Ascending aorta (tissue), 2 donors: ENCODE measurements around the gene UGCG. TPM values are rescaled to one million over a fixed set of nuclear protein-coding genes. Genes with fewer than 3 reads are reported as not detected.
"Not testable (repeated sequence)": the region's sequence is repeated elsewhere in the genome, so short reads cannot be mapped to it uniquely, and the experiment has no call there.

Source experiments
- DNase-seq, 2 donors: peaks; one replicate each; pipeline ENCODE4 v3.0.0-alpha.2; 2019; ENCODE audit warnings: low spot score in 2 of 2
- H3K27ac ChIP-seq, 2 donors: fragments of 200-600 bp; sonication (generic); one replicate each; pipeline ENCODE4 v1.5.1; 2016 to 2017; ENCODE audit warnings: mild to moderate bottlenecking in 1 of 2
- H3K27me3 ChIP-seq: fragments of 200-600 bp; sonication (generic); one replicate; pipeline ENCODE4 v1.5.1; 2017
- H3K36me3 ChIP-seq, 2 donors: fragments of 200-600 bp; sonication (generic); one replicate each; pipeline ENCODE4 v1.5.1; 2016
- H3K4me1 ChIP-seq, 2 donors: fragments of 200-600 bp; sonication (generic); one replicate each; pipeline ENCODE4 v1.5.1; 2016 to 2017; ENCODE audit warnings: mild to moderate bottlenecking in 1 of 2
- H3K4me3 ChIP-seq, 2 donors: fragments of 200-600 bp; sonication (generic); one replicate each; pipeline ENCODE4 v1.5.1; 2016 to 2017; ENCODE audit warnings: mild to moderate bottlenecking in 1 of 2
- H3K9me3 ChIP-seq, 2 donors: fragments of 200-600 bp; sonication (generic); one replicate each; pipeline ENCODE4 v1.5.1; 2016
- CTCF ChIP-seq, 3 experiments: fragments of 200-600 bp in 2 of 3; fragments of 450-650 bp in 1 of 3; sonication (generic) in 2 of 3; IDR thresholded peaks; one replicate each; pipeline ENCODE4 v1.5.1; 2016 to 2019; ENCODE audit warnings: antibody characterized with exemption in 3 of 3, mild to moderate bottlenecking in 1 of 3, moderate library complexity in 1 of 3
- intact Hi-C: fragments of 100-400 bp; cut with DNase I; formaldehyde crosslinking; loops from one replicate; pipeline ENCODE4 v1.15.1; 2023
- total RNA-seq: library from RNA; depleted of rRNA; stranded (reverse); fragments of >200 nt; gene quantifications from one replicate; pipeline ENCODE4 v1.1.0, GENCODE V29; 2016

UGCG gene
- total RNA-seq, 1 donor from 2014 or later: 5.7 TPM

- intact Hi-C loops: no loop called here
- Histone ChIP-seq H3K36me3 (no peaks in the 10 kb centered on the region), H3K4me1 (no peaks in the 10 kb centered on the region), H3K27me3 (no peaks in the 10 kb centered on the region), H3K4me3 (no peak overlapping the region), H3K9me3 (no peaks in the 10 kb centered on the region), H3K27ac (no peak overlapping the region)
- TF ChIP-seq CTCF (IDR thresholded peaks at IDR 0.05): no peak
- no peak for DNase-seq
Observed at GRCh38 chr9:111870774-111871498, 25.7 kb upstream of the UGCG start.

GRCh38 chr9:111871499-111871855 is 25.1 kb upstream of the UGCG start:
- H3K9me3 ChIP-seq: no peaks in the 10 kb centered on the region
- no peaks in the 10 kb centered on the region for H3K27me3 ChIP-seq
- H3K36me3 ChIP-seq: no peaks in the 10 kb centered on the region
- TF ChIP-seq CTCF (IDR thresholded peaks at IDR 0.05): no peak
- no peaks in the 10 kb centered on the region for H3K4me1 ChIP-seq
- no peak overlapping the region for H3K27ac ChIP-seq
- no peak for DNase-seq
- intact Hi-C loops: no loop called here
- no peak overlapping the region for H3K4me3 ChIP-seq

- intact Hi-C loops: no loop called here
- no peaks in the 10 kb centered on the region for H3K9me3 ChIP-seq
- H3K4me1 ChIP-seq: no peaks in the 10 kb centered on the region
- H3K4me3 ChIP-seq: no peak overlapping the region
- H3K27me3 ChIP-seq: no peaks in the 10 kb centered on the region
- DNase-seq: no peak
- no peak overlapping the region for H3K27ac ChIP-seq
- no peaks in the 10 kb centered on the region for H3K36me3 ChIP-seq
- no peak for TF ChIP-seq CTCF (IDR thresholded peaks at IDR 0.05)
Observed at GRCh38 chr9:111872886-111873285, 23.7 kb upstream of the UGCG start.

- TF ChIP-seq CTCF (IDR thresholded peaks at IDR 0.05): no peak
- intact Hi-C loops: no loop called here
- H3K27me3 ChIP-seq: no peaks in the 10 kb centered on the region
Observed at GRCh38 chr9:111873901-111874300, 22.7 kb upstream of the UGCG start.

GRCh38 chr9:111874500-111874899 is 22.1 kb upstream of the UGCG start:
- no peaks in the 10 kb centered on the region for H3K4me1 ChIP-seq
- no peaks in the 10 kb centered on the region for H3K36me3 ChIP-seq
- DNase-seq: no peak
- intact Hi-C loops: no loop called here
- no peak for TF ChIP-seq CTCF (IDR thresholded peaks at IDR 0.05)
- no peaks in the 10 kb centered on the region for H3K9me3 ChIP-seq
- H3K4me3 ChIP-seq: no peak overlapping the region
- no peaks in the 10 kb centered on the region for H3K27me3 ChIP-seq
- H3K27ac ChIP-seq: no peak overlapping the region

More at GRCh38 chr9:111873901-111874300, 22.7 kb upstream of the UGCG start:
- H3K27ac ChIP-seq: no peak overlapping the region
- no peak overlapping the region for H3K4me3 ChIP-seq
- no peaks in the 10 kb centered on the region for H3K9me3 ChIP-seq
- H3K4me1 ChIP-seq: no peaks in the 10 kb centered on the region
- no peak for DNase-seq
- H3K36me3 ChIP-seq: no peaks in the 10 kb centered on the region

GRCh38 chr9:111875291-111875690 is 21.3 kb upstream of the UGCG start:
- H3K4me1 ChIP-seq, H3K27ac ChIP-seq, H3K4me3 ChIP-seq, intact Hi-C loops, H3K36me3 ChIP-seq, H3K27me3 ChIP-seq, H3K9me3 ChIP-seq, DNase-seq: not testable (repeated sequence)

- intact Hi-C loops, H3K4me1 ChIP-seq, DNase-seq: not testable (repeated sequence)
Observed at GRCh38 chr9:111875691-111876090, 20.9 kb upstream of the UGCG start.

More at GRCh38 chr9:111875691-111876090, 20.9 kb upstream of the UGCG start:
- H3K27me3 ChIP-seq, H3K36me3 ChIP-seq, H3K27ac ChIP-seq, H3K4me3 ChIP-seq, H3K9me3 ChIP-seq: not testable (repeated sequence)
